SK-N-SH (cell line): Measurements from ENCODE around the gene LCORL. TPM values are rescaled to one million over a fixed set of nuclear protein-coding genes. Genes with fewer than 3 reads are reported as not detected.

Experiments used
- CTCF ChIA-PET: fragments of 300-600, 350-600 bp; formaldehyde crosslinking; extraction: SDS; loops from one replicate; lab custom pipeline; 2021; lab: Yijun Ruan, JAX
- POLR2A ChIA-PET: fragments of 350-600 bp; sonication (Branson Sonifier 250); formaldehyde crosslinking; extraction: SDS; loops from one replicate; lab custom pipeline; 2020; ENCODE audit warnings: antibody characterized with exemption, inconsistent platforms; lab: Yijun Ruan, JAX
- DNase-seq: peaks from one replicate; pipeline ENCODE4 v3.0.0; 2012
- H2AFZ ChIP-seq: fragments of 200-600 bp; sonication (generic); 2 replicates; pipeline ENCODE4 v1.8.1; 2016; ENCODE audit warnings: antibody characterized with exemption, mild to moderate bottlenecking, low read depth
- H3F3A ChIP-seq: fragments of 200-600 bp; sonication (generic); replicated peaks from 2 replicates; pipeline ENCODE3; 2016; ENCODE audit warnings: antibody characterized with exemption, mild to moderate bottlenecking; ENCODE audit not compliant: insufficient read depth
- H3K27ac ChIP-seq, 2 experiments: fragments of 200-500 bp in 1 of 2; fragments of 200-600 bp in 1 of 2; sonication (Bioruptor generic) in 1 of 2; sonication (generic), shearing (Covaris generic) in 1 of 2; 2 replicates each; pipeline versions ENCODE4 v1.5.1 to v1.6.1; 2014 to 2016; ENCODE audit warnings: low read depth in 2 of 2, inconsistent platforms in 1 of 2, low read length in 1 of 2, mild to moderate bottlenecking in 1 of 2, mixed read lengths in 1 of 2
- H3K27me3 ChIP-seq: fragments of 200-600 bp; sonication (generic), shearing (Covaris generic); 2 replicates; pipeline ENCODE4 v1.6.1; 2016; ENCODE audit warnings: mixed run types; ENCODE audit not compliant: insufficient read depth
- H3K36me3 ChIP-seq, 2 experiments: fragments of 200-500 bp in 1 of 2; fragments of 200-600 bp in 1 of 2; sonication (Bioruptor generic) in 1 of 2; sonication (generic) in 1 of 2; replicated peaks in 1 of 2; 2 replicates each; pipeline versions ENCODE3 to v1.5.1; 2014 to 2016; ENCODE audit warnings: low read length in 1 of 2, mild to moderate bottlenecking in 1 of 2; ENCODE audit not compliant: insufficient read depth in 2 of 2, control insufficient read depth in 1 of 2
- H3K4me1 ChIP-seq, 2 experiments: fragments of 200-500 bp in 1 of 2; fragments of 200-600 bp in 1 of 2; sonication (Bioruptor generic) in 1 of 2; sonication (generic), shearing (Covaris generic) in 1 of 2; 2 replicates each; pipeline versions ENCODE4 v1.5.1 to v1.6.1; 2014 to 2016; ENCODE audit warnings: low read depth in 1 of 2, low read length in 1 of 2, mixed run types in 1 of 2; ENCODE audit not compliant: insufficient read depth in 2 of 2, control insufficient read depth in 1 of 2
- H3K4me2 ChIP-seq: fragments of 200-600 bp; sonication (generic), shearing (Covaris generic); 2 replicates; pipeline ENCODE4 v1.6.1; 2017; ENCODE audit warnings: mixed run types
- H3K4me3 ChIP-seq, 2 experiments: fragments of 200-500 bp in 1 of 2; fragments of 200-600 bp in 1 of 2; sonication (Bioruptor generic) in 1 of 2; sonication (generic), shearing (Covaris generic) in 1 of 2; 2 replicates each; pipeline versions ENCODE4 v1.5.1 to v1.8.1; 2014 to 2016; ENCODE audit warnings: low read depth in 2 of 2, inconsistent platforms in 1 of 2, low read length in 1 of 2, mild to moderate bottlenecking in 1 of 2, mixed read lengths in 1 of 2, moderate library complexity in 1 of 2
- H3K79me2 ChIP-seq: fragments of 200-600 bp; sonication (generic); 2 replicates; pipeline ENCODE4 v1.8.1; 2017; ENCODE audit warnings: mild to moderate bottlenecking; ENCODE audit not compliant: insufficient read depth
- H3K9ac ChIP-seq: fragments of 200-600 bp; sonication (generic); 2 replicates; pipeline ENCODE4 v1.6.1; 2017; ENCODE audit warnings: mixed run types
- H3K9me2 ChIP-seq: fragments of 200-600 bp; sonication (generic); 2 replicates; pipeline ENCODE4 v1.6.1; 2017; ENCODE audit warnings: mixed run types
- H3K9me3 ChIP-seq: fragments of 200-600 bp; sonication (generic); 2 replicates; pipeline ENCODE4 v1.6.1; 2017; ENCODE audit warnings: mixed run types, mild to moderate bottlenecking, moderate library complexity
- H4K20me1 ChIP-seq: fragments of 200-600 bp; sonication (generic); 2 replicates; pipeline ENCODE4 v1.6.1; 2017; ENCODE audit warnings: mild to moderate bottlenecking, mixed run types; ENCODE audit not compliant: insufficient read depth
- ELF1 ChIP-seq: IDR thresholded peaks from 2 replicates; pipeline ENCODE4 v1.4.0; 2012
- EP300 ChIP-seq, 2 experiments: IDR thresholded peaks; 2 replicates each; pipeline versions ENCODE4 v1.4.0 to v1.6.1; 2012; ENCODE audit warnings: borderline replicate concordance in 1 of 2, low read depth in 1 of 2, low read length in 1 of 2
- GABPA ChIP-seq: IDR thresholded peaks from 2 replicates; pipeline ENCODE4 v1.4.0; 2012; ENCODE audit warnings: low read depth, mild to moderate bottlenecking
- MAX ChIP-seq: IDR thresholded peaks from 2 replicates; pipeline ENCODE4 v1.4.0; 2012; ENCODE audit warnings: low read depth
- MXI1 ChIP-seq: IDR thresholded peaks from 2 replicates; pipeline ENCODE4 v1.6.1; 2012; ENCODE audit warnings: mild to moderate bottlenecking, low read depth, low read length, improper control_type of control experiment
- PBX3 ChIP-seq: IDR thresholded peaks from 2 replicates; pipeline ENCODE4; 2012
- RAD21 ChIP-seq: IDR thresholded peaks from 2 replicates; pipeline ENCODE4 v1.6.1; 2012; ENCODE audit warnings: mild to moderate bottlenecking, low read length
- RXRA ChIP-seq: IDR thresholded peaks from 2 replicates; pipeline ENCODE4 v1.4.0; 2012; ENCODE audit warnings: low read depth, mild to moderate bottlenecking, borderline replicate concordance
- SIN3A ChIP-seq: IDR thresholded peaks from 2 replicates; pipeline ENCODE4 v1.6.1; 2012; ENCODE audit warnings: low read depth, mild to moderate bottlenecking, low read length, moderate library complexity, borderline replicate concordance
- TAF1 ChIP-seq: IDR thresholded peaks from 2 replicates; pipeline ENCODE4 v1.6.1; 2012; ENCODE audit warnings: low read depth, mild to moderate bottlenecking, low read length, moderate library complexity, borderline replicate concordance
- TCF12 ChIP-seq: IDR thresholded peaks from 2 replicates; pipeline ENCODE4 v1.4.0; 2012
- USF1 ChIP-seq: IDR thresholded peaks from 2 replicates; pipeline ENCODE4 v1.4.0; 2012; ENCODE audit warnings: low read depth, borderline replicate concordance
- ZBTB33 ChIP-seq: IDR thresholded peaks from 2 replicates; pipeline ENCODE4 v1.4.0; 2012; ENCODE audit warnings: low read depth, borderline replicate concordance
- WGBS: methylation state at CpG from one replicate; pipeline ENCODE4 v1.1.6; 2017; ENCODE audit warnings: low lambda C conversion rate; 5-methylcytosine and 5-hydroxymethylcytosine counted together
- polyA plus RNA-seq, 3 experiments: library from polyadenylated mRNA; depleted of rRNA; stranded (reverse); fragments of >200 nt; gene quantifications; 2 replicates each; pipeline ENCODE4 v1.2.3, GENCODE V29; 2012

Gene LCORL
- polyA plus RNA-seq, 1 of the 3 experiments (the other 2 are of a cell fraction): 1.9 TPM

GRCh38 chr4:18020671-18021469 lies 685 bp downstream of the LCORL start:
- Histone ChIP-seq H3K9me2 (no peaks in the 10 kb centered on the region), H3K4me2 (peak overlapping the region; percentile 86), H3K9me3 (no peaks in the 10 kb centered on the region), H4K20me1 (peaks cover 7% of the 10 kb centered on the region; the same call in 1 of the 2 replicates), H3K27me3 (no peaks in the 10 kb centered on the region), H3K9ac (peak overlapping the region; percentile 93), H3K36me3 (no peaks in the 10 kb centered on the region), H2AFZ (peak overlapping the region; percentile 95), H3F3A (no peaks in the 10 kb centered on the region), H3K4me1 (peaks cover 5 to 8% of the 10 kb centered on the region in 2 experiments; a peak in 3 of 4 replicates), H3K27ac (peak overlapping the region; percentile 87 to 95), H3K4me3 (peak overlapping the region; percentile 92 to 96), H3K79me2 (peaks cover 48% of the 10 kb centered on the region)
- TF ChIP-seq USF1 (peak; percentile 71; the same call in 1 of the 2 replicates), ZBTB33 (no peak), TAF1 (0 out of 2 replicates have a peak, but pooled peaks have one; percentile 7), GABPA (no peak), MXI1 (peak; percentile 62; the same call in 1 of the 2 replicates), RAD21 (0 out of 2 replicates have a peak, but pooled peaks have one; percentile 14), SIN3A (no peak), ELF1 (peak; percentile 24; the same call in 1 of the 2 replicates), EP300 (IDR thresholded peaks at IDR 0.05; ENCODE audit: borderline replicate concordance in 1 of 2, low read depth in 1 of 2, low read length in 1 of 2) (no peak), TCF12 (peak; percentile 5; the same call in 1 of the 2 replicates), MAX (no peak; the same call in 1 of the 2 replicates), PBX3 (0 out of 2 replicates have a peak, but pooled peaks have one; percentile 7), RXRA (no peak)
- DNase-seq: peak; percentile 82
- CTCF ChIA-PET: interaction anchor here (0.7 kb wide), 1 partner anchor 9 kb away, joined by 3 read pairs; no protein-coding TSS in a partner anchor
- WGBS: under 1% methylated on average over 30 of the region's 90 CpGs
- POLR2A ChIA-PET: no interaction called here
